GM12878 (cell line): ENCODE measurements around the gene NUB1. TPM values are rescaled to one million over a fixed set of nuclear protein-coding genes. Genes with fewer than 3 reads are reported as not detected.

Source experiments
- ATAC-seq: fragments of 200-7000 bp; cut with Tn5 transposase; 3 replicates; pipeline ENCODE4 v1.9.1; 2020; ENCODE audit warnings: mild to moderate bottlenecking, moderate library complexity
- BruUV-seq: library from RNA; stranded (reverse); fragments of 400-500 nt; replicated peaks from 2 replicates; lab custom pipeline; 2021; lab: Mats Ljungman, UMichigan
- CTCF ChIA-PET: fragments of 300-600 bp; sonication (Branson Sonifier 250); formaldehyde crosslinking; extraction: SDS; loops from one replicate; lab custom pipeline; 2021; ENCODE audit warnings: inconsistent platforms; lab: Yijun Ruan, JAX
- POLR2A ChIA-PET: fragments of 350-600 bp; formaldehyde crosslinking; extraction: SDS; loops from one replicate; lab custom pipeline; 2021; ENCODE audit warnings: inconsistent platforms; lab: Charles Lee
- RAD21 ChIA-PET: fragments of 300-600 bp; sonication (Branson Sonifier 250); formaldehyde crosslinking; loops from one replicate; lab custom pipeline; 2023; ENCODE audit warnings: antibody characterized with exemption; ENCODE audit not compliant: unreplicated experiment; lab: Charles Lee
- SMC1A ChIA-PET: fragments of 300-600 bp; sonication (Branson Sonifier 250); formaldehyde crosslinking; loops from one replicate; lab custom pipeline; 2023; ENCODE audit not compliant: unreplicated experiment, uncharacterized antibody; lab: Charles Lee
- DNase-seq: peaks from one replicate; pipeline ENCODE4 v3.0.0-alpha.2; 2011; ENCODE audit warnings: low read depth, low spot score
- FAIRE-seq: peaks from 3 replicates; lab custom pipeline; 2011; peaks lifted over from hg19 to GRCh38; lab: Jason Lieb, UNC
- H2AFZ ChIP-seq: 2 replicates; pipeline ENCODE4 v1.6.0; 2011; ENCODE audit warnings: low read depth, low read length, control low read depth; ENCODE audit not compliant: control insufficient read depth
- H3K27ac ChIP-seq: 2 replicates; pipeline ENCODE4 v1.5.1; 2011; ENCODE audit warnings: control low read depth; ENCODE audit not compliant: control insufficient read depth, insufficient read depth
- H3K27me3 ChIP-seq, 2 experiments: replicated peaks in 1 of 2; 2 replicates each; pipeline versions ENCODE4 v1.6.0 to v1.6.1; 2011; ENCODE audit warnings: low read length in 1 of 2; ENCODE audit not compliant: control insufficient read depth in 2 of 2, insufficient read depth in 2 of 2
- H3K36me3 ChIP-seq, 2 experiments: 2 replicates each; pipeline ENCODE4 v1.5.1; 2011; ENCODE audit warnings: low read length in 1 of 2; ENCODE audit not compliant: control insufficient read depth in 2 of 2, insufficient read depth in 2 of 2
- H3K4me1 ChIP-seq: 2 replicates; pipeline ENCODE4 v1.6.1; 2011; ENCODE audit warnings: mild to moderate bottlenecking, low read length, moderate library complexity, mixed read lengths; ENCODE audit not compliant: control insufficient read depth, insufficient read depth
- H3K4me2 ChIP-seq: 2 replicates; pipeline ENCODE4 v1.6.0; 2011; ENCODE audit warnings: control low read depth; ENCODE audit not compliant: control insufficient read depth, insufficient read depth
- H3K4me3 ChIP-seq: fragments of 200-600 bp; sonication (generic); 2 replicates; pipeline ENCODE4 v1.5.1; 2016
- H3K79me2 ChIP-seq: 2 replicates; pipeline ENCODE4 v1.6.0; 2011; ENCODE audit warnings: low read length; ENCODE audit not compliant: control insufficient read depth, insufficient read depth
- H3K9ac ChIP-seq: 2 replicates; pipeline ENCODE4 v1.8.0; 2011; ENCODE audit warnings: low read length, control low read depth, mixed read lengths; ENCODE audit not compliant: control insufficient read depth, insufficient read depth
- H3K9me3 ChIP-seq: replicated peaks from 3 replicates; pipeline ENCODE4 v1.5.1; 2011; ENCODE audit warnings: mild to moderate bottlenecking, low read length; ENCODE audit not compliant: control insufficient read depth, insufficient read depth
- H4K20me1 ChIP-seq: 2 replicates; pipeline ENCODE4 v1.6.0; 2011; ENCODE audit not compliant: control insufficient read depth, insufficient read depth
- ATF3 ChIP-seq: IDR thresholded peaks from 2 replicates; pipeline ENCODE4 v1.6.1; 2011; ENCODE audit warnings: low read depth, mild to moderate bottlenecking, low read length, moderate library complexity, borderline replicate concordance; ENCODE audit errors: extremely low read depth
- ATF7 ChIP-seq: fragments of 450-650 bp; IDR thresholded peaks from 2 replicates; pipeline ENCODE4 v1.6.1; 2016; ENCODE audit warnings: low read depth, mild to moderate bottlenecking
- CREB1 ChIP-seq: IDR thresholded peaks from 2 replicates; pipeline ENCODE4 v1.6.1; 2012; ENCODE audit warnings: low read depth, mild to moderate bottlenecking, inconsistent platforms
- ESRRA ChIP-seq: IDR thresholded peaks from 2 replicates; pipeline ENCODE4 v1.6.1; 2012; ENCODE audit warnings: mild to moderate bottlenecking, low read length, improper control_type of control experiment
- GATAD2B ChIP-seq: fragments of 450-650 bp; conservative IDR thresholded peaks from 2 replicates; pipeline ENCODE4 v1.6.1; 2017; ENCODE audit warnings: low read depth, mild to moderate bottlenecking, moderate library complexity
- JUNB ChIP-seq: IDR thresholded peaks from 2 replicates; pipeline ENCODE4 v1.6.1; 2016; ENCODE audit warnings: antibody characterized with exemption, mild to moderate bottlenecking
- MXI1 ChIP-seq: fragments of 150-350 bp; IDR thresholded peaks from 2 replicates; pipeline ENCODE4 v1.6.1; 2011; ENCODE audit warnings: low read depth, mild to moderate bottlenecking, inconsistent platforms, low read length, improper control_type of control experiment
- SIX5 ChIP-seq: IDR thresholded peaks from 2 replicates; pipeline ENCODE4 v1.6.1; 2011; ENCODE audit warnings: mild to moderate bottlenecking, low read depth, low read length, moderate library complexity; ENCODE audit not compliant: severe bottlenecking
- ZBED1 ChIP-seq: IDR thresholded peaks from 2 replicates; pipeline ENCODE4 v1.6.1; 2016; ENCODE audit warnings: borderline replicate concordance
- ZNF592 ChIP-seq: fragments of 450-650 bp; IDR thresholded peaks from 2 replicates; pipeline ENCODE4 v1.6.1; 2017; ENCODE audit warnings: mild to moderate bottlenecking, moderate library complexity
- WGBS: methylation state at CpG from one replicate; pipeline ENCODE4 v1.1.6; 2016; ENCODE audit warnings: low lambda C conversion rate; ENCODE audit not compliant: insufficient replicate concordance, insufficient coverage; ENCODE audit errors: missing lambda C conversion rate; 5-methylcytosine and 5-hydroxymethylcytosine counted together
- in situ Hi-C: fragments of 300-500 bp; cut with MboI; formaldehyde crosslinking; loops from 9 replicates; pipeline ENCODE4 v1.14.3; 2018; ENCODE audit warnings: mixed read lengths
- intact Hi-C: fragments of 100-400 bp; cut with micrococcal nuclease; formaldehyde crosslinking; loops from one replicate; pipeline ENCODE4 v1.14.2; 2022; ENCODE audit not compliant: unreplicated experiment
- polyA plus RNA-seq, 11 experiments: library from polyadenylated mRNA; depleted of rRNA in 4 of 11; unstranded in 6 of 11; stranded (reverse) in 5 of 11; fragments of >200 nt; fragmentation: Nextera tagmentation in 4 of 11; fragmentation: Illumina TruSeq in 1 of 11; extraction: Ambion mirVana in 4 of 11; extraction: Trizol in 1 of 11; gene quantifications; 1 replicate in 1 of 11; 2 replicates in 10 of 11; pipeline versions ENCODE4 v1.2.1 to v1.2.3, GENCODE V29; 2011 to 2016; ENCODE audit warnings: inconsistent platforms in 2 of 11, missing spikeins in 2 of 11, low read depth in 1 of 11
- total RNA-seq, 4 experiments: library from RNA; depleted of rRNA in 3 of 4; stranded (reverse); fragments of >200 nt in 3 of 4; fragmentation: Illumina TruSeq in 1 of 4; extraction: Trizol in 1 of 4; gene quantifications; 2 replicates each; pipeline versions ENCODE4 v1.2.1 to v1.2.3, GENCODE V29; 2013 to 2021

The NUB1 gene
- total and polyA plus RNA-seq, 10 of the 15 experiments (the other 5 are each of a cell fraction or from before 2014, with no cell fraction given): 24.1 to 102 (median 49.0) TPM

- Histone ChIP-seq H3K36me3 (no peaks in the 10 kb centered on the region), H3K9ac (no peak overlapping the region), H3K27ac (no peak overlapping the region), H3K9me3 (no peaks in the 10 kb centered on the region; the same call in 2 of the 3 replicates), H3K79me2 (no peaks in the 10 kb centered on the region), H3K4me3 (no peak overlapping the region), H3K4me2 (no peak overlapping the region), H4K20me1 (no peaks in the 10 kb centered on the region), H3K27me3 (no peaks in the 10 kb centered on the region; a peak in 1 of 4 replicates), H3K4me1 (no peaks in the 10 kb centered on the region), H2AFZ (no peak overlapping the region)
- TF ChIP-seq CREB1: no peak
- TF ChIP-seq JUNB: no peak
- no peak for TF ChIP-seq SIX5
- TF ChIP-seq GATAD2B: no peak
- no peak for TF ChIP-seq ZBED1
- TF ChIP-seq ATF3: no peak
- no peak for TF ChIP-seq ESRRA
- TF ChIP-seq ZNF592: no peak
- no peak for TF ChIP-seq ATF7
- TF ChIP-seq MXI1: no peak
- POLR2A ChIA-PET: no interaction called here
- DNase-seq (no peak), FAIRE-seq (no peak), ATAC-seq (no peak)
- CTCF ChIA-PET: no interaction called here
- in situ Hi-C loops: no loop called here
- SMC1A ChIA-PET: interaction anchor here (1.0 kb wide), 1 partner anchor 364 kb away, joined by 3 read pairs; no protein-coding TSS in a partner anchor
- BruUV-seq: no TSS peak
- 61% methylated on average over 34 of the region's 35 CpGs for WGBS
- RAD21 ChIA-PET: no interaction called here
- intact Hi-C loops: no loop called here
Observed at GRCh38 chr7:151394076-151395035, 52.7 kb downstream of the NUB1 start.
